ENCODE data around the gene KPNA3. TPM values are rescaled to one million over a fixed set of nuclear protein-coding genes. Genes with fewer than 3 reads are reported as not detected.

Gene KPNA3, protein sequence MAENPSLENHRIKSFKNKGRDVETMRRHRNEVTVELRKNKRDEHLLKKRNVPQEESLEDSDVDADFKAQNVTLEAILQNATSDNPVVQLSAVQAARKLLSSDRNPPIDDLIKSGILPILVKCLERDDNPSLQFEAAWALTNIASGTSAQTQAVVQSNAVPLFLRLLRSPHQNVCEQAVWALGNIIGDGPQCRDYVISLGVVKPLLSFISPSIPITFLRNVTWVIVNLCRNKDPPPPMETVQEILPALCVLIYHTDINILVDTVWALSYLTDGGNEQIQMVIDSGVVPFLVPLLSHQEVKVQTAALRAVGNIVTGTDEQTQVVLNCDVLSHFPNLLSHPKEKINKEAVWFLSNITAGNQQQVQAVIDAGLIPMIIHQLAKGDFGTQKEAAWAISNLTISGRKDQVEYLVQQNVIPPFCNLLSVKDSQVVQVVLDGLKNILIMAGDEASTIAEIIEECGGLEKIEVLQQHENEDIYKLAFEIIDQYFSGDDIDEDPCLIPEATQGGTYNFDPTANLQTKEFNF
- total RNA-seq (10 to 100 TPM; 47.7 to 79.1 (median 56.7) TPM), polyA plus RNA-seq (10 to 100 TPM; 22.5 to 31.5 TPM)
- long read RNA-seq, donor 1, full-length matches to known transcripts = 34 of 47 reads
- long read RNA-seq, donor 1, partial matches to known transcripts = 3 of 47 reads
- long read RNA-seq, donor 1, other reads (novel, unspliced or antisense) = 10 of 47 reads
- long read RNA-seq, donor 2, full-length matches to known transcripts = 80 of 91 reads
- long read RNA-seq, donor 2, partial matches to known transcripts = 3 of 91 reads
- long read RNA-seq, donor 2, other reads (novel, unspliced or antisense) = 8 of 91 reads
- long read RNA-seq, donor 3, full-length matches to known transcripts = 131 of 156 reads
- long read RNA-seq, donor 3, partial matches to known transcripts = 13 of 156 reads
- long read RNA-seq, donor 3, other reads (novel, unspliced or antisense) = 12 of 156 reads

DNA sequence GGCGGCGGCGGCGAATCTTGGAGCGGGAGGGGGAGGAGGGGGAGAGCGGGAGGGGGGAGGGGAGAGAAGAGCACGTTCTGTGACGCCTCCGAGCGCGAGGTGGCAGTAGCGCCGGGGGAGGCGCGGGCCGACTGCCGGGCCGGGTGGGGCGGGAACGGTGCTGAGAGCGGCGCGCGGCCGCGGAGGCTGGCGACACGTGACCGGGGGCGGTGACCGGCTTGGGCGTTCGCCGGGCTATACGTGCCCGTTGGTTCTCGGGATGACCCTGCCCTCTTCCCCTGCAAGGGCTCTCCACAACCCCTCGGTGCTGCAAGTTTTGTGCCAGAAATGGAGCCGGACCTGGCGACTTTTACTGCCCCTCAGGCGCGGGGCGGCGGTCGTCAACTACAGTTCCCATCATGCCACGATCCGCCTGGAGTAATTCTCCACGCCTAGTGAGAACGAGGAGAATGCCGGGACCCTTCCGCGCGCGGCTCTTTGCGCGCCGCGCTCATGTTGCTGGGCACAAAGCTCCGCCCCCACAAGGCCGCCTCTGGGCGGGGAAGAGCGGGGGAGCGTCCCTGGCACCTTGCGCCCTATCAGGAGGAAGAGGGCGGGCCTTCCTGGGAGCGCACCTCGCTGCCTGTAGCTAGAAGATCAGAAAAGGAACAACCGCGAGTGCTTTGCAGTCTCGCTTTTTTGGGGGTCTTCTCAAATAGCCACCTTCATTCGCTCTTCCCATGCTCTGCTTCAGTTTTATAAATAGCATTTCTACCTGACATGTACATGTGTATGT lies at the start of gene KPNA3:
Gene KPNA3 (minus strand): TSS at position 133 of the 775 bp plus-strand sequence. CDS start 176 bp downstream, outside the sequence.
- WGBS, 2 donors = 0% methylated on average over 49 to 71 of the region's 71 CpGs
- no peaks in the 10 kb centered on the region for H3K36me3 ChIP-seq
- H3K27ac ChIP-seq = peak within 1 kb of the TSS; percentile 88 to 99 (median 94)
- H3K4me1 ChIP-seq = peaks cover 3 to 46% (median 33%) of the 10 kb centered on the region in 9 donors
- intact Hi-C loops (cut with DNase I) = loop anchor here in 5 of 10 donors (2.0 to 10.0 kb wide), 4 partner anchors 52 to 102 kb away; partner anchors contain the start of gene EBPL (in 4 of the 5)
- peak within 1 kb of the TSS; percentile 66 to 98 (median 86) for H3K4me3 ChIP-seq
- no peaks in the 10 kb centered on the region for H3K9me3 ChIP-seq
- ATAC-seq (peak; percentile 95 to 98 (median 98)), DNase-seq (peak; percentile 95 to 97)
- TF ChIP-seq, protein P1, sequence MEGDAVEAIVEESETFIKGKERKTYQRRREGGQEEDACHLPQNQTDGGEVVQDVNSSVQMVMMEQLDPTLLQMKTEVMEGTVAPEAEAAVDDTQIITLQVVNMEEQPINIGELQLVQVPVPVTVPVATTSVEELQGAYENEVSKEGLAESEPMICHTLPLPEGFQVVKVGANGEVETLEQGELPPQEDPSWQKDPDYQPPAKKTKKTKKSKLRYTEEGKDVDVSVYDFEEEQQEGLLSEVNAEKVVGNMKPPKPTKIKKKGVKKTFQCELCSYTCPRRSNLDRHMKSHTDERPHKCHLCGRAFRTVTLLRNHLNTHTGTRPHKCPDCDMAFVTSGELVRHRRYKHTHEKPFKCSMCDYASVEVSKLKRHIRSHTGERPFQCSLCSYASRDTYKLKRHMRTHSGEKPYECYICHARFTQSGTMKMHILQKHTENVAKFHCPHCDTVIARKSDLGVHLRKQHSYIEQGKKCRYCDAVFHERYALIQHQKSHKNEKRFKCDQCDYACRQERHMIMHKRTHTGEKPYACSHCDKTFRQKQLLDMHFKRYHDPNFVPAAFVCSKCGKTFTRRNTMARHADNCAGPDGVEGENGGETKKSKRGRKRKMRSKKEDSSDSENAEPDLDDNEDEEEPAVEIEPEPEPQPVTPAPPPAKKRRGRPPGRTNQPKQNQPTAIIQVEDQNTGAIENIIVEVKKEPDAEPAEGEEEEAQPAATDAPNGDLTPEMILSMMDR (IDR thresholded peaks at IDR 0.05) = peak in 6 of 9 donors; percentile 8 to 46 (median 34)
- no peaks in the 10 kb centered on the region for H3K27me3 ChIP-seq

DNA sequence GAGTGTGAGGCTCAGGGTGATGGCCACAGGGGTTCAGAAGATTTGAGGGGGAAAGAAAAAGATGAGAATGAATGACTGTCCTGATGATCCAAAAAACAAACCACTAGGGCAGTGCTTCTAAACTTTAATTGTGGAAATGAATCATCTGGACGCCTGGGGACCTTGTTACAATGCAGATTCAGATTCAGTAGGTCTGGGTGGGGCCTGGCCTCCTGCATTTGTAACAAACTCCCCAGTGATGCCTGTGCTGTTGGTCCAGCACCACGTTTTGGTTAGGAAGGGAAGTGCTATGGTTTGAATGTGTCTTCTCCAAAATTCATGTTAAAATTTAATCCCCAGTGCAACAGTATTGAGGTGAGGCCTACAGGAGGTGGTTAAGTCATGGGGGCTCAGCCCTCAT lies 49.5 kb upstream of the KPNA3 start:
- no peak for DNase-seq
- H3K4me3 ChIP-seq = no peak overlapping the region
- intact Hi-C loops (cut with DNase I) = loop anchor here in 2 of 10 donors (10.0 kb wide), 2 partner anchors 47 to 167 kb away; partner anchors contain the start of gene KPNA3 (in 1 of the 2)
- TF ChIP-seq, protein P1 (IDR thresholded peaks at IDR 0.05) = no peak
- WGBS, 2 donors = 66% methylated on average over 2 of the region's 2 CpGs
- H3K27ac ChIP-seq = no peak overlapping the region
- H3K27me3 ChIP-seq = no peaks in the 10 kb centered on the region
- peaks cover 0 to 6% (median 0%) of the 10 kb centered on the region in 9 donors for H3K4me1 ChIP-seq
- H3K36me3 ChIP-seq = no peaks in the 10 kb centered on the region
- no peaks in the 10 kb centered on the region for H3K9me3 ChIP-seq
- no peak for ATAC-seq

DNA sequence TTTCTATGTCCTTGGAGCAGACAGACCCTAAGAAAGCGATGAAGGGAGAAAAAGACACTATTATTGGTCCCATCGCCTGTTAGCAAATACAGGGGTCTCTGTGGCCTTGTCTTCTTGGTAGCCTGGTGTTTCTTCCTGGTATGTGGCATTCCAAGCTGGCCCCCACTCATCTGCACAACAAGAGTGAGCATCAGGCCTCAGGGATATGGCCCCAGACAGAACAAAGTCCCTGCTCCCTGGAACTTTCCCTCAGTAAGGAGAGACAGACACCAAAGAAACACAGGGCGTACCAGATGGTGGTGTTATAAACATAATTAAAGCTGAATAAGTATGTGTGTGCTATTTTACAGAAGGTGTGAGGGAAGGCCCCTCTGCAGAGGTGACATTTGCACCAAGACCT lies 48.2 kb upstream of the KPNA3 start:
- intact Hi-C loops (cut with DNase I) = loop anchor here in 2 of 10 donors (10.0 kb wide), 2 partner anchors 46 to 166 kb away; partner anchors contain the start of gene KPNA3 (in 1 of the 2)
- DNase-seq = no peak
- H3K4me3 ChIP-seq = no peak overlapping the region
- no peak for ATAC-seq
- no peaks in the 10 kb centered on the region for H3K36me3 ChIP-seq
- TF ChIP-seq, protein P1 (IDR thresholded peaks at IDR 0.05) = no peak
- H3K27ac ChIP-seq = no peak overlapping the region
- no peaks in the 10 kb centered on the region for H3K9me3 ChIP-seq
- 94 to 99% methylated on average over 3 of the region's 3 CpGs for WGBS, 2 donors
- H3K27me3 ChIP-seq = no peaks in the 10 kb centered on the region
- peaks cover 0 to 6% (median 0%) of the 10 kb centered on the region in 9 donors for H3K4me1 ChIP-seq
